Hematopoietic multipotent progenitor cell (in vitro differentiated cells): ENCODE data around the gene ALB. TPM values are rescaled to one million over a fixed set of nuclear protein-coding genes. Genes with fewer than 3 reads are reported as not detected.

Experiments used
- DNase-seq, 3 donors: peaks; one replicate each; pipeline ENCODE4 v3.0.0-alpha.2; 2011 to 2015; ENCODE audit warnings: low read depth in 2 of 3, low spot score in 2 of 3
- total RNA-seq: library from RNA; depleted of rRNA; stranded (reverse); fragments of >200 nt; gene quantifications from one replicate; pipeline ENCODE4 v1.2.3, GENCODE V29; 2012

The ALB gene
- total RNA-seq, 1 donor, result not detected

DNA sequence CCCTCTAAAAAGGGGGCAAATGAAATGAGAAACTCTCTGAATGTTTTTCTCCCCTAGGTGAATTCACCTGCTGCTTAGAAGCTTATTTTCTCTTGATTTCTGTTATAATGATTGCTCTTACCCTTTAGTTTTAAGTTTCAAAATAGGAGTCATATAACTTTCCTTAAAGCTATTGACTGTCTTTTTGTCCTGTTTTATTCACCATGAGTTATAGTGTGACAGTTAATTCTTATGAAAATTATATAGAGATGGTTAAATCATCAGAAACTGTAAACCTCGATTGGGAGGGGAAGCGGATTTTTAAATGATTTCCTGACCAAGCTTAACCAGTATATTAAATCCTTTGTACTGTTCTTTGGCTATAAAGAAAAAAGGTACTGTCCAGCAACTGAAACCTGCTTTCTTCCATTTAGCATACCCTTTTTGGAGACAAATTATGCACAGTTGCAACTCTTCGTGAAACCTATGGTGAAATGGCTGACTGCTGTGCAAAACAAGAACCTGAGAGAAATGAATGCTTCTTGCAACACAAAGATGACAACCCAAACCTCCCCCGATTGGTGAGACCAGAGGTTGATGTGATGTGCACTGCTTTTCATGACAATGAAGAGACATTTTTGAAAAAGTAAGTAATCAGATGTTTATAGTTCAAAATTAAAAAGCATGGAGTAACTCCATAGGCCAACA lies 4.2 kb downstream of the ALB start:
- no peak for DNase-seq

- no peak for DNase-seq
Measured at GRCh38 chr4:73409012-73409862, 5.2 kb downstream of the ALB start.

DNA sequence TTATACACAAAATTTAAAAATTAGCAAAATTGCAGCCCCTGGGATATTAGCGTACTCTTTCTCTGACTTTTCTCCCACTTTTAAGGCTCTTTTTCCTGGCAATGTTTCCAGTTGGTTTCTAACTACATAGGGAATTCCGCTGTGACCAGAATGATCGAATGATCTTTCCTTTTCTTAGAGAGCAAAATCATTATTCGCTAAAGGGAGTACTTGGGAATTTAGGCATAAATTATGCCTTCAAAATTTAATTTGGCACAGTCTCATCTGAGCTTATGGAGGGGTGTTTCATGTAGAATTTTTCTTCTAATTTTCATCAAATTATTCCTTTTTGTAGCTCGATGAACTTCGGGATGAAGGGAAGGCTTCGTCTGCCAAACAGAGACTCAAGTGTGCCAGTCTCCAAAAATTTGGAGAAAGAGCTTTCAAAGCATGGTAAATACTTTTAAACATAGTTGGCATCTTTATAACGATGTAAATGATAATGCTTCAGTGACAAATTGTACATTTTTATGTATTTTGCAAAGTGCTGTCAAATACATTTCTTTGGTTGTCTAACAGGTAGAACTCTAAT lies 6.0 kb downstream of the ALB start:
- no peak for DNase-seq

GRCh38 chr4:73410916-73411730 lies 7.0 kb downstream of the ALB start:
- no peak for DNase-seq

DNA sequence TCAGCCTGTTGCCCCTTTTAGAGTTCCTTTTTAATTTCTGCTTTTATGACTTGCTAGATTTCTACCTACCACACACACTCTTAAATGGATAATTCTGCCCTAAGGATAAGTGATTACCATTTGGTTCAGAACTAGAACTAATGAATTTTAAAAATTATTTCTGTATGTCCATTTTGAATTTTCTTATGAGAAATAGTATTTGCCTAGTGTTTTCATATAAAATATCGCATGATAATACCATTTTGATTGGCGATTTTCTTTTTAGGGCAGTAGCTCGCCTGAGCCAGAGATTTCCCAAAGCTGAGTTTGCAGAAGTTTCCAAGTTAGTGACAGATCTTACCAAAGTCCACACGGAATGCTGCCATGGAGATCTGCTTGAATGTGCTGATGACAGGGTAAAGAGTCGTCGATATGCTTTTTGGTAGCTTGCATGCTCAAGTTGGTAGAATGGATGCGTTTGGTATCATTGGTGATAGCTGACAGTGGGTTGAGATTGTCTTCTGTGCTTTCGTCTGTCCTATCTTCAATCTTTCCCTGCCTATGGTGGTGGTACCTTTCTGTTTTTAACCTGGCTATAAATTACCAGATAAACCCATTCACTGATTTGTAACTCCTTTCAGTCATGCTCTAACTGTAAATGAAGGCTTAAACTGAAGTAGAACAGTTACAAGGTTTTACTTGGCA lies 7.8 kb downstream of the ALB start:
- DNase-seq, result no peak

DNA sequence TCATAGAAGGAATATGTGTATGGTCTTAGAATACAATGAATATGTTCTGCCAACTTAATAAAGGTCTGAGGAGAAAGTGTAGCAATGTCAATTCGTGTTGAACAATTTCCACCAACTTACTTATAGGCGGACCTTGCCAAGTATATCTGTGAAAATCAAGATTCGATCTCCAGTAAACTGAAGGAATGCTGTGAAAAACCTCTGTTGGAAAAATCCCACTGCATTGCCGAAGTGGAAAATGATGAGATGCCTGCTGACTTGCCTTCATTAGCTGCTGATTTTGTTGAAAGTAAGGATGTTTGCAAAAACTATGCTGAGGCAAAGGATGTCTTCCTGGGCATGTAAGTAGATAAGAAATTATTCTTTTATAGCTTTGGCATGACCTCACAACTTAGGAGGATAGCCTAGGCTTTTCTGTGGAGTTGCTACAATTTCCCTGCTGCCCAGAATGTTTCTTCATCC lies 9.2 kb downstream of the ALB start:
- DNase-seq, result no peak

DNA sequence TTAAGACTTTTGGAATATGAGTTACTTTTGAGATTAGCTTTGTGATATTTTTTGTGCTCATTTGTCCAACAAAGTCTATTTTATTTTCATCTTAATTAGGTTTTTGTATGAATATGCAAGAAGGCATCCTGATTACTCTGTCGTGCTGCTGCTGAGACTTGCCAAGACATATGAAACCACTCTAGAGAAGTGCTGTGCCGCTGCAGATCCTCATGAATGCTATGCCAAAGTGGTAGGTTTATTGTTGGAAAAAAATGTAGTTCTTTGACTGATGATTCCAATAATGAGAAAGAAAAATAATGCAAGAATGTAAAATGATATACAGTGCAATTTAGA lies 10.8 kb downstream of the ALB start:
- no peak for DNase-seq

- DNase-seq, result no peak
Measured at GRCh38 chr4:73415807-73416238, 11.7 kb downstream of the ALB start.

DNA sequence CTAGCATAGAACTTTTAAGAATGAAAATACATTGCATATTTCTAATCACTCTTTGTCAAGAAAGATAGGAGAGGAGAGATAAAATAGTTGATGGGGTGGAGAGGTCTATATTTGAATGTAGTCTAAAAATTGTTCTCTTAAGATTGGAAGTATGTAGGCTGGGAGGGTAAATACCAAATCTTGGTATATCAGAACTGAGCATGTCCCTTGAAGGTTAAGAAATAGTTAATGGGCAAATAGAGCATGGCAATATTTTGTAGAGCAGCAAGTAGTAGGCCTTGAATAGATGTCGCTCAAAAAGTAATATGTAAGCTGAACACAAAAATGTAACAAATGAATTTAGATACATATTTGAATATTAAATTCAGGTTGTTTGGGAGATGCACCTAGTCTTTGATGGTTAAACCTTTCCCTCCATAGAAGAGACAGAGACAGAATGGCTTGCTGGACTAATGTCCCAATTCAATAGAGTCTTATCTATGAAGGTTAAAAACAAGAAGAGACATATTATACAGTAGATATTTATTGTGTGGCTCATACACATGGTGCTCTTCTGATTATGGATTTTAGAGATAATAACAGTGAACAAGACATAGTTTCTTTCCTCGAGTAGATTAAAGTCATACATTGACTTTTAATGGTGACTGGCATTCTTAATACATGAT lies 12.5 kb downstream of the ALB start:
- DNase-seq, result no peak

DNA sequence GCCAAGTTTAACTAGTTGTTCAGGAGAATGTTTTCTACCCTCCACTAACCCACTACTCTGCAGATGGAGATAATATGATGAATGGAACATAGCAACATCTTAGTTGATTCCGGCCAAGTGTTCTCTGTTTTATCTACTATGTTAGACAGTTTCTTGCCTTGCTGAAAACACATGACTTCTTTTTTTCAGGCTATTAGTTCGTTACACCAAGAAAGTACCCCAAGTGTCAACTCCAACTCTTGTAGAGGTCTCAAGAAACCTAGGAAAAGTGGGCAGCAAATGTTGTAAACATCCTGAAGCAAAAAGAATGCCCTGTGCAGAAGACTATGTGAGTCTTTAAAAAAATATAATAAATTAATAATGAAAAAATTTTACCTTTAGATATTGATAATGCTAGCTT lies 13.3 kb downstream of the ALB start:
- no peak for DNase-seq

DNA sequence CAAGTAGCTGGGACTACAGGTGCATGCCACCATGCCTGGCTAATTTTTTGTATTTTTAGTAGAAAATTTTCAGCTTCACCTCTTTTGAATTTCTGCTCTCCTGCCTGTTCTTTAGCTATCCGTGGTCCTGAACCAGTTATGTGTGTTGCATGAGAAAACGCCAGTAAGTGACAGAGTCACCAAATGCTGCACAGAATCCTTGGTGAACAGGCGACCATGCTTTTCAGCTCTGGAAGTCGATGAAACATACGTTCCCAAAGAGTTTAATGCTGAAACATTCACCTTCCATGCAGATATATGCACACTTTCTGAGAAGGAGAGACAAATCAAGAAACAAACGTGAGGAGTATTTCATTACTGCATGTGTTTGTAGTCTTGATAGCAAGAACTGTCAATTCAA lies 13.9 kb downstream of the ALB start:
- no peak for DNase-seq

DNA sequence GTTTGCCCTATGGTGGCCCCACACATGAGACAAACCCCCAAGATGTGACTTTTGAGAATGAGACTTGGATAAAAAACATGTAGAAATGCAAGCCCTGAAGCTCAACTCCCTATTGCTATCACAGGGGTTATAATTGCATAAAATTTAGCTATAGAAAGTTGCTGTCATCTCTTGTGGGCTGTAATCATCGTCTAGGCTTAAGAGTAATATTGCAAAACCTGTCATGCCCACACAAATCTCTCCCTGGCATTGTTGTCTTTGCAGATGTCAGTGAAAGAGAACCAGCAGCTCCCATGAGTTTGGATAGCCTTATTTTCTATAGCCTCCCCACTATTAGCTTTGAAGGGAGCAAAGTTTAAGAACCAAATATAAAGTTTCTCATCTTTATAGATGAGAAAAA lies 14.6 kb downstream of the ALB start:
- no peak for DNase-seq

DNA sequence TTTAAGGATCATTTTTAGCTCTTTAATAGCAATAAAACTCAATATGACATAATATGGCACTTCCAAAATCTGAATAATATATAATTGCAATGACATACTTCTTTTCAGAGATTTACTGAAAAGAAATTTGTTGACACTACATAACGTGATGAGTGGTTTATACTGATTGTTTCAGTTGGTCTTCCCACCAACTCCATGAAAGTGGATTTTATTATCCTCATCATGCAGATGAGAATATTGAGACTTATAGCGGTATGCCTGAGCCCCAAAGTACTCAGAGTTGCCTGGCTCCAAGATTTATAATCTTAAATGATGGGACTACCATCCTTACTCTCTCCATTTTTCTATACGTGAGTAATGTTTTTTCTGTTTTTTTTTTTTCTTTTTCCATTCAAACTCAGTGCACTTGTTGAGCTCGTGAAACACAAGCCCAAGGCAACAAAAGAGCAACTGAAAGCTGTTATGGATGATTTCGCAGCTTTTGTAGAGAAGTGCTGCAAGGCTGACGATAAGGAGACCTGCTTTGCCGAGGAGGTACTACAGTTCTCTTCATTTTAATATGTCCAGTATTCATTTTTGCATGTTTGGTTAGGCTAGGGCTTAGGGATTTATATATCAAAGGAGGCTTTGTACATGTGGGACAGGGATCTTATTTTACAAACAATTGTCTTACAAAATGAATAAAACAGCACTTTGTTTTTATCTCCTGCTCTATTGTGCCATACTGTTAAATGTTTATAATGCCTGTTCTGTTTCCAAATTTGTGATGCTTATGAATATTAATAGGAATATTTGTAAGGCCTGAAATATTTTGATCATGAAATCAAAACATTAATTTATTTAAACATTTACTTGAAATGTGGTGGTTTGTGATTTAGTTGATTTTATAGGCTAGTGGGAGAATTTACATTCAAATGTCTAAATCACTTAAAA lies 15.3 kb downstream of the ALB start:
- DNase-seq, result no peak

DNA sequence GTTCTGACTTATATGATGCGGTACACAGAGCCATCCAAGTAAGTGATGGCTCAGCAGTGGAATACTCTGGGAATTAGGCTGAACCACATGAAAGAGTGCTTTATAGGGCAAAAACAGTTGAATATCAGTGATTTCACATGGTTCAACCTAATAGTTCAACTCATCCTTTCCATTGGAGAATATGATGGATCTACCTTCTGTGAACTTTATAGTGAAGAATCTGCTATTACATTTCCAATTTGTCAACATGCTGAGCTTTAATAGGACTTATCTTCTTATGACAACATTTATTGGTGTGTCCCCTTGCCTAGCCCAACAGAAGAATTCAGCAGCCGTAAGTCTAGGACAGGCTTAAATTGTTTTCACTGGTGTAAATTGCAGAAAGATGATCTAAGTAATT lies 16.5 kb downstream of the ALB start:
- no peak for DNase-seq

GRCh38 chr4:73421708-73422457 lies 17.8 kb downstream of the ALB start:
- DNase-seq, result no peak

DNA sequence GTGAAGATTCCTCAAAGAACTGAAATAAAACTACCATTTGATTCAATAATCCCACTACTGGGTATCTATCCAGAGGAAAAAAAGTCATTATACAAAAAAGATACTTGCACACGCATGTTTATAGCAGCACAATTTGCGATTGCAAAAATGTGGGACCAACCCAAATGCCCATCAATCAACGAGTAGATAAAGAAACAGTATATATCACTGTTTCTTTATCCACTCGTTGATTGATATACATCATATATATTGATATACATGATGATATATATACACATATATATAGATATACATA lies 18.3 kb downstream of the ALB start:
- DNase-seq, result no peak

GRCh38 chr4:73423184-73423583 lies 19.1 kb downstream of the ALB start:
- DNase-seq, result no peak

- no peak for DNase-seq
Measured at GRCh38 chr4:73426666-73427065, 22.6 kb downstream of the ALB start.
